Activated T-cell treated with anti-CD3 and anti-CD28 coated beads, Interleukin-2, amount 50 U/mL, for 72 hours (primary cell): ENCODE results near the gene ADSL. TPM values are rescaled to one million over a fixed set of nuclear protein-coding genes. Genes with fewer than 3 reads are reported as not detected.
"Not testable (repeated sequence)": the region's sequence is repeated elsewhere in the genome, so short reads cannot be mapped to it uniquely, and the experiment has no call there.

ENCODE experiments used
- ATAC-seq, 2 donors: fragments of 150-1000 bp; cut with Tn5 transposase; replicated peaks in 1 of 2; 2 replicates each; pipeline ENCODE4 v1.10.0; 2021; ENCODE audit warnings: moderate library complexity in 2 of 2, mild to moderate bottlenecking in 1 of 2
- DNase-seq, 2 donors: peaks; one replicate each; pipeline ENCODE4 v3.0.0; 2021 to 2022; ENCODE audit warnings: mixed read lengths in 1 of 2
- H3K27ac Mint-ChIP-seq: one replicate; pipeline ENCODE4 v1.8.0; 2022; ENCODE audit warnings: mild to moderate bottlenecking, moderate library complexity, mixed read lengths
- H3K27me3 Mint-ChIP-seq: one replicate; pipeline ENCODE4 v1.8.0; 2022; ENCODE audit warnings: low read depth, mixed read lengths
- H3K36me3 Mint-ChIP-seq, 2 donors: one replicate each; pipeline ENCODE4 v1.8.0; 2022; ENCODE audit warnings: mixed read lengths in 2 of 2, mild to moderate bottlenecking in 1 of 2; ENCODE audit not compliant: insufficient read depth in 2 of 2
- H3K4me1 Mint-ChIP-seq: one replicate; pipeline ENCODE4 v1.8.0; 2022; ENCODE audit warnings: low read depth, mixed read lengths
- H3K4me3 Mint-ChIP-seq, 2 donors: one replicate each; pipeline ENCODE4 v1.8.0; 2022; ENCODE audit warnings: mild to moderate bottlenecking in 2 of 2, mixed read lengths in 2 of 2, moderate library complexity in 2 of 2
- H3K9me3 Mint-ChIP-seq, 2 donors: one replicate each; pipeline ENCODE4 v1.8.0; 2022; ENCODE audit warnings: mixed read lengths in 2 of 2
- total RNA-seq, 2 donors: library from RNA; stranded (reverse); gene quantifications; one replicate each; pipeline ENCODE4 v1.2.3, GENCODE V29; 2022

The ADSL gene
- total RNA-seq = 100 to 1,000 TPM in 1 of 2 donors, 10 to 100 TPM in 1; 98.7 to 102 TPM

- peak within 1 kb of the TSS; percentile 98 for H3K27ac Mint-ChIP-seq
- peak; percentile 92 to 93 for ATAC-seq
These were observed at the start of gene ADSL for GRCh38 chr22:40346185-40347118. TSS of gene ADSL (plus strand) at chr22:40346500. CDS start at chr22:40346559, 59 bp downstream.

GRCh38 chr22:40300316-40300715 is 46.0 kb upstream of the ADSL start:
- Mint-ChIP-seq H3K9me3 (no peaks in the 10 kb centered on the region), H3K27ac (no peak overlapping the region), H3K27me3 (no peaks in the 10 kb centered on the region), H3K4me3 (no peak overlapping the region), H3K36me3 (peaks cover 4 to 28% of the 10 kb centered on the region in 2 donors), H3K4me1 (peaks cover 23% of the 10 kb centered on the region)
- no peak for ATAC-seq
- no peak for DNase-seq

More at GRCh38 chr22:40346185-40347118, at the start of gene ADSL:
- H3K36me3 Mint-ChIP-seq = peaks cover 2 to 20% of the 10 kb centered on the region in 2 donors
- H3K27me3 Mint-ChIP-seq = no peaks in the 10 kb centered on the region
- H3K4me3 Mint-ChIP-seq = peak within 1 kb of the TSS; percentile 97 to 99
- H3K4me1 Mint-ChIP-seq = peaks cover 58% of the 10 kb centered on the region
- DNase-seq = peak; percentile 90 to 92
- no peaks in the 10 kb centered on the region for H3K9me3 Mint-ChIP-seq

GRCh38 chr22:40300884-40301672 is 45.2 kb upstream of the ADSL start:
- no peaks in the 10 kb centered on the region for H3K27me3 Mint-ChIP-seq
- peaks cover 23% of the 10 kb centered on the region for H3K4me1 Mint-ChIP-seq
- peak overlapping the region; percentile 50 for H3K27ac Mint-ChIP-seq
- DNase-seq = peak; percentile 33 to 44
- H3K9me3 Mint-ChIP-seq = no peaks in the 10 kb centered on the region
- peak overlapping the region; percentile 24 to 71 for H3K4me3 Mint-ChIP-seq
- peak; percentile 95 to 96 for ATAC-seq
- peaks cover 6 to 26% of the 10 kb centered on the region in 2 donors for H3K36me3 Mint-ChIP-seq

GRCh38 chr22:40302149-40302548 is 44.2 kb upstream of the ADSL start:
- Mint-ChIP-seq H3K4me3 (no peak overlapping the region), H3K9me3 (no peaks in the 10 kb centered on the region), H3K27ac (no peak overlapping the region), H3K27me3 (no peaks in the 10 kb centered on the region), H3K4me1 (peaks cover 26% of the 10 kb centered on the region), H3K36me3 (peaks cover 6 to 21% of the 10 kb centered on the region in 2 donors)
- peak; percentile 39 to 44 for DNase-seq
- peak; percentile 24 to 43 for ATAC-seq

- H3K4me3 Mint-ChIP-seq = no peak overlapping the region
- DNase-seq (no peak), ATAC-seq (no peak)
- H3K27me3 Mint-ChIP-seq = no peaks in the 10 kb centered on the region
- peaks cover 44% of the 10 kb centered on the region for H3K4me1 Mint-ChIP-seq
- H3K36me3 Mint-ChIP-seq = peaks cover 13 to 26% of the 10 kb centered on the region in 2 donors
- no peak overlapping the region for H3K27ac Mint-ChIP-seq
- H3K9me3 Mint-ChIP-seq = no peaks in the 10 kb centered on the region
These were observed 40.7 kb upstream of the ADSL start for GRCh38 chr22:40305625-40306024.

- no peak for DNase-seq
- Mint-ChIP-seq H3K4me3 (peak overlapping the region in 1 of 2 donors; percentile 15), H3K9me3 (no peaks in the 10 kb centered on the region), H3K4me1 (peaks cover 27% of the 10 kb centered on the region), H3K36me3 (peaks cover 18 to 23% of the 10 kb centered on the region in 2 donors), H3K27ac (no peak overlapping the region), H3K27me3 (no peaks in the 10 kb centered on the region)
- no peak for ATAC-seq
These were observed 37.2 kb upstream of the ADSL start for GRCh38 chr22:40308999-40309573.

GRCh38 chr22:40309631-40310030 is 36.7 kb upstream of the ADSL start:
- Mint-ChIP-seq H3K36me3 (peaks cover 20 to 28% of the 10 kb centered on the region in 2 donors), H3K27me3 (no peaks in the 10 kb centered on the region), H3K9me3 (no peaks in the 10 kb centered on the region), H3K27ac (no peak overlapping the region), H3K4me3 (no peak overlapping the region), H3K4me1 (peaks cover 25% of the 10 kb centered on the region)
- DNase-seq (no peak), ATAC-seq (no peak)

- no peak overlapping the region for H3K4me3 Mint-ChIP-seq
- no peaks in the 10 kb centered on the region for H3K9me3 Mint-ChIP-seq
- H3K36me3 Mint-ChIP-seq = peaks cover 22 to 30% of the 10 kb centered on the region in 2 donors
- no peak overlapping the region for H3K27ac Mint-ChIP-seq
- H3K27me3 Mint-ChIP-seq = no peaks in the 10 kb centered on the region
- H3K4me1 Mint-ChIP-seq = peaks cover 25% of the 10 kb centered on the region
- ATAC-seq (peak in 1 of 2 donors; percentile 26), DNase-seq (no peak)
These were observed 36.1 kb upstream of the ADSL start for GRCh38 chr22:40310081-40310767.

GRCh38 chr22:40310768-40311120 is 35.6 kb upstream of the ADSL start:
- Mint-ChIP-seq H3K4me1 (peaks cover 25% of the 10 kb centered on the region), H3K27ac (peak overlapping the region; percentile 15), H3K36me3 (peaks cover 23 to 35% of the 10 kb centered on the region in 2 donors), H3K4me3 (no peak overlapping the region), H3K9me3 (no peaks in the 10 kb centered on the region), H3K27me3 (no peaks in the 10 kb centered on the region)
- no peak for ATAC-seq
- no peak for DNase-seq

GRCh38 chr22:40311646-40312045 is 34.7 kb upstream of the ADSL start:
- H3K9me3 Mint-ChIP-seq, DNase-seq, H3K4me3 Mint-ChIP-seq, ATAC-seq, H3K27me3 Mint-ChIP-seq: not testable (repeated sequence)
- H3K36me3 Mint-ChIP-seq = peaks cover 23 to 36% of the 10 kb centered on the region in 2 donors
- peak overlapping the region; percentile 20 for H3K27ac Mint-ChIP-seq
- peaks cover 28% of the 10 kb centered on the region for H3K4me1 Mint-ChIP-seq

- H3K4me1 Mint-ChIP-seq = peaks cover 31% of the 10 kb centered on the region
- ATAC-seq (no peak), DNase-seq (no peak)
- H3K27me3 Mint-ChIP-seq = no peaks in the 10 kb centered on the region
- no peak overlapping the region for H3K4me3 Mint-ChIP-seq
- peaks cover 23 to 37% of the 10 kb centered on the region in 2 donors for H3K36me3 Mint-ChIP-seq
- no peaks in the 10 kb centered on the region for H3K9me3 Mint-ChIP-seq
- H3K27ac Mint-ChIP-seq = peak overlapping the region; percentile 20
These were observed 34.2 kb upstream of the ADSL start for GRCh38 chr22:40312050-40312449.

- H3K4me3 Mint-ChIP-seq = no peak overlapping the region
- no peaks in the 10 kb centered on the region for H3K27me3 Mint-ChIP-seq
- no peaks in the 10 kb centered on the region for H3K9me3 Mint-ChIP-seq
- peak overlapping the region; percentile 86 for H3K27ac Mint-ChIP-seq
- H3K4me1 Mint-ChIP-seq = peaks cover 22% of the 10 kb centered on the region
- no peak for DNase-seq
- no peak for ATAC-seq
- peaks cover 19 to 41% of the 10 kb centered on the region in 2 donors for H3K36me3 Mint-ChIP-seq
These were observed 33.3 kb upstream of the ADSL start for GRCh38 chr22:40313007-40313406.
